Stimulated activated CD8-positive, alpha-beta memory T cell treated with anti-CD3 and anti-CD28 coated beads, Interleukin-7, amount 100 ng/mL, for 24 hours (primary cell): Measurements from ENCODE around the gene GPR108.
"Not testable (repeated sequence)": the region's sequence is repeated elsewhere in the genome, so short reads cannot be mapped to it uniquely, and the experiment has no call there.

Experiments
- DNase-seq: peaks from one replicate; pipeline ENCODE4 v3.0.0-alpha.2; 2020; ENCODE audit warnings: low read depth

GPR108 gene

DNA sequence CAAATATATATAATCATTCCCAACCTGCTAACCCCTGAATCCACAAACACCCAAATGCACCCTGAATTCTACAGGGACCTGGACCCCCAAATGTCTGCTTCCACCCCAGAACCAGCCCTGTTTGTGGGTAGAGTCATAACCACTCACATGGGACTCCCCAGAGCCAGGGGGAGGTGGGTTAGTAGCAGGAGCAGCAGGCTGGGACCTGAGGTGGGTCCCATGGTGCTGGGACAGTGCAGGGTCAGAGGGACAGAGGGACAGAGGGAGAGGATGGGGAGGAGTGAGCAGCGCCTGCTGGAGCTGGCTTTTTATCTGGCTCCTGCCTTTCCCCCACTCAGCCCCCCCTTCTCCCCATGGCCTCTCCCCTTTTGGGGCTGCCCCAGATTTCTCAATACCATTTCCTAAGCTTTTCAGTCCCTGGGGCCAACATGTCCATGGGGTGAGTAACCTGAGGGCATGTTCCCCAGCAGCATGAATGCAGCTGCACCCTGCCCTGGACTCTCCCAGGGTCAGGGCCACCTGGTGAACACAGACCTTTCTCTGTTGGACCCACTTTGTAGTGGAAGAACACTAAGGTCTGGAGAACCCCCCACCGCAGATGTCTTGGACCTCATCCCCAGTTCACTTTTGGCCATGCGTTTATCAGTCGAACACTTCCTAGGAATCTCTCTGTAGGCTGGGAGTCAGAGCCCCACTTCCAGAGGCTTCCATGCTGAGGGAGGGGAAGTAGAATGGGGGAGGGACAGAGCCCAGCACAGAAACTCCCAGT is 16.8 kb downstream of the GPR108 start, which contains the start of gene C3:
C3 (minus strand) TSS at position 282 of the 769 bp plus-strand sequence; CDS start at position 221, 61 bp downstream.
- DNase-seq = no peak

DNA sequence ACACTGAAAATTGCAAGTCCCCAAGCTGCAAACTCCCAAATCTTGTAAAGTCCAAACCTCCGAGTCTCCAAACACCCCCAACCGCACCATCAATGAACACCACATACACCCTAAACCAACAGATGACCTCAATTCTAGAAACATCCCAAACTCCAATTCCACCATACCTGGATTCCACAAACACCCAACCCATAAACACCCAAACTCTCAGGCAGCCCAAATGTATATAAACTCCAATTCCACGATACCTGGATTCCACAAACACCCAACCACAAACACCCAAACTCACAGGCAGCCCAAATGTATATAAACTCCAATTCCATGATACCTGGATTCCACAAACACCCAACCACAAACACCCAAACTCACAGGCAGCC is 17.4 kb downstream of the GPR108 start:
- no peak for DNase-seq

GRCh38 chr19:6719540-6719861 is 17.9 kb downstream of the GPR108 start:
- no peak for DNase-seq

GRCh38 chr19:6718741-6719539 is 18.4 kb downstream of the GPR108 start:
- no peak for DNase-seq

GRCh38 chr19:6718111-6718740 is 19.2 kb downstream of the GPR108 start:
- no peak for DNase-seq

DNA sequence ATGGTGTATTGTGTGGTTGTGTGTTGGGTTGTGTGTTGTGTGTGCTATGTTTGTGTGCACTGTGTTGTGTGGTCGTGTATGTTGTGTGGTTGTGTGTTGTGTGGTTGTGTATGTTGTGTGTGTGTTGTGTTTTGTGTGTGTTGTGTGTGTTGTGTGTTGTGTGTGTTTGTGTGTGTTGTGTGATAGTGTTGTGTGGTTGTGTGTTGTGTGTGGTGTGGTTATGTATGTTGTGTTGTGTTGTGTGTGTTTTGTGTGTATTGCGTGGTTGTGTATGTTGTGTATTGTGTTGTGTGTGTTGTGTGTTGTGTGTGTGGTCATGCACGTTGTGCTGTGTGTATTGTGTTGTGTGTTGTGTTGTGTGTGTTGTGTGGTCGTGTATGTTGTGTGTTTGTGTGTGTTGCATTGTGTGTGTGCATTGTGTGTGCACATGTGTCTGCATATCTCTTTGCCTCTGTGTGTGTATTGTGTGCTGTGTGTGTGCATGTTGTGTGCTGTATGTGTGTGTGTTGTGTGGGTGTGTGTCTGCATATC is 19.9 kb downstream of the GPR108 start:
- no peak for DNase-seq

DNA sequence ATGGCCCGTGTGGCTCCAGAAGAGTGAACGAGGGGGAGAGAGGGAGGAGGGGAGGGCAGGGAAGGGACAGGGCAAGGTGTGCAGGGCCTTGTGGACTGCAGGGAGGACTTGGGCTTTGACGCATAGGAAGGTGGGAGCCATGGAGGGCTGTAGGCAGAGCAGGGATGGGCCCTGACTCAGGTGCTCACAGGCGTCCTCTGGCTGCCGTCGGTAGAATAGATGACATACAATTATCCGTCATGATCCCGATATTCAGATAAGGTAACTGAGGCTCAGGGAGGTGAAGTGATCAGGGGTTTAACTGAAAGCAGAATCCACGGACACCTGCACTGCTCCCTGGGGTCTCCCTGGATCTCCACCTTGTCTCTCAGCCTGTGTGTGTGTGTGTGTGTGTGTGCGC is 20.3 kb downstream of the GPR108 start:
- no peak for DNase-seq

DNA sequence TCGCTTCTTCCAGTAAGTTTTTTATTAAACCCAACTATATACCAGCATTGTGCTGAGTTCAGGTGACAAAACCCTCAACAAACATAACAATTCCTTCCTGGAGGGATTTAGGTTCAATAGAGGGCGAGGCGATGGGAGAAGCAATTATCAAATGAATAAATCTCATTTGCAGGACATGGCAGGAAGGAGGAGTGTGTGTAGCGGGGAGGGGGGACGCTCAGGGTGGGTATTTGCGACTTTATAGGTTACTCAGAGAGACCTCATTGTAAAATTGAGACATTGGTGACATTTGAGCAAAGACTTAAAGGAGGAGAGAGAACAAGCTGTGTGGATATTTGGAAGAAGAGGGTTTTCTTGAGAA is 20.8 kb downstream of the GPR108 start:
- no peak for DNase-seq

DNA sequence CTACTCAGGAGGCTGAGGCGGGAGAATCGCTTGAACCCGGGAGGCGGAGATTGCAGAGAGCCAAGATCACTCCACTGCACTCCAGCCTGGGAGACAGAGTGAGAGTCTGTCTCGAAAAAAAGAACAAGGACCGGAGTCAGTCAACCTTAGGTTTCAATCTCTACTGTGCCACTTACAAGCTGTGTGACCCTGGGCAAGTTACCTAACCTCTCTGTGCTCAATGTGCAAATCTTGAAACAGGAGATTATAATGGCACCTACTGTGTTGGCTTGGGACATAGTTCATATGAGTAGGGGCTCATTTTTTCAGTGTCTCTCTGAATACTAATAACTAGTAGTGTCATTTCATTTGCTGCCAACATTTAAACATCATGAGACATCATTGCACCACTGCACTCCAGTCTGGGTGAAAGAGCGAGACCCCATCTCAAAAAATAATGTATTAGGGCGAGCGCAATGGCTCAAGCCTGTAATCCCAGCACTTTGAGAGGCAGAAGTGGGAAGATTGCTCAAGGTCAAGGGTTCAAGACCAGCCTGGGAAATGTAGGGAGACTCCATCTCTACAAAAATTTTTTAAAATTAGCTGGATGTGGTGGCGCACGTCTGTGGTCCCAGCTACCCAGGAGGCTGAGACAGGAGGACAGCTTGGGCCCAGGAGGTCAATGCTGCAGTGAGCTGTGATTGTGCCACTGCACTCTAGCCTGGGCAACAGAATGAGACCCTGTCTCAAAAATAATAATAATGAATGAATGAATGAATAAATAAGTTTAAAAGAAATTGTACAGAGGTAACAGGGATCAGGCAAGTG is 22.4 kb downstream of the GPR108 start:
- no peak for DNase-seq

- no peak for DNase-seq
Measured at GRCh38 chr19:6713773-6714692, 23.3 kb downstream of the GPR108 start.

GRCh38 chr19:6712692-6713670 is 24.4 kb downstream of the GPR108 start:
- DNase-seq = no peak

DNA sequence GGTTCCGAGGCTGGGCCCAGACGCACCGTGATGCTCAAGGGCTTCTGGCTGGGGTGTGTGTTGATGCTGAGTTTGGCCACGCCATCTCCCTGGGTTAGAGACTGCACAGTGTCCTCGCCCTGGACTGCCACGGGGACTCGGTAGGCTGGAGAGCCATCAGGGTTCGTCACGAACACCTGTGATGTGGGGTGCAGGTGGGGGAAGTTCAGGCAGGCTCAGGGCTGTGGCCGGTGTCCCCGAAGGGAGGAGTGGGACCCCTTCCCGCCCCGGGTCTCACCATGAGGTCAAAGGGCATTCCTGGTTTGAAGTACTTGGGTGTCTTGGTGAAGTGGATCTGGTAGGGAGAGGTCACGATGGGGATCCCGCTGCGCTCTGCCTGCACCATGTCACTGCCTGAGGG is 25.1 kb downstream of the GPR108 start:
- DNase-seq = no peak

DNA sequence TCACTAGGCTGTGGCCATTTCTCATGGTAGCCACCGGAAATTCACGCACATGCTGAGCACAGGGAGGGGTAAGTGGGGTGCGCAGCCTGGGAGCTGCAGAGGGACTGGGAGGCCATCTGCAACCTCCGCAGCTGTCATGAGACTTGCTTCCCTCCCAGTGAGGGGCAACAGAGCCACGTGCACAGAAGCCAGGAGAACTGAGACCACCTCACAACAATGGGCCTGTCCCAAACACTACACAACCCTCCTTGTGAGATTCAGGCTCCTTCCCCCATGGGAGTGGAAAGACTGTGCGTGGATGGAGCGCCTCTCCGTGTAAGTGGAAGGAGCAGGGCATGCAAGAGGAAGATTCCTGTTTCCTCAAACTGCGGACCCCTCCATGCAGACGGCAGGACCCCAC is 25.8 kb downstream of the GPR108 start:
- DNase-seq = no peak

GRCh38 chr19:6711078-6711361 is 26.4 kb downstream of the GPR108 start:
- no peak for DNase-seq

GRCh38 chr19:6710273-6711077 is 26.9 kb downstream of the GPR108 start:
- DNase-seq = no peak

GRCh38 chr19:6709549-6709948 is 27.8 kb downstream of the GPR108 start:
- no peak for DNase-seq

DNA sequence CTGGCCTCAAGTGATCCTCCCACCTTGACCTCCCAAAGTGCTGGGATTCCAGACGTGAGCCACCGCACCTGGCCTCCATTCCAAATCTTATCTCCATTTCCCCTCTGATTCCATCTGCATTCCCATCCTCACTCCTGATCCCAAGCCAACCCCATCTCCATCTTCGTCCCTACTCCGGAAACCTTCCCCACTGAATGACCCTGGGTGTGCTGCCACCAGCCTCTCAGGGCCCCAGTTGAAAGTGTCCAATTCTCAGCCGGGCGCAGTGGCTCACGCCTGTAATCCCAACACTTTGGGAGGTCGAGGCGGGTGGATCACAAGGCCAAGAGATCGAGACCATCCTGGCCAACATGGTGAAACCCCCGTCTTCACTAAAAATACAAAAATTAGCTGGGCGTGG is 28.5 kb downstream of the GPR108 start:
- not testable (repeated sequence) for DNase-seq

GRCh38 chr19:6708346-6708745 is 29.0 kb downstream of the GPR108 start:
- DNase-seq = no peak

DNA sequence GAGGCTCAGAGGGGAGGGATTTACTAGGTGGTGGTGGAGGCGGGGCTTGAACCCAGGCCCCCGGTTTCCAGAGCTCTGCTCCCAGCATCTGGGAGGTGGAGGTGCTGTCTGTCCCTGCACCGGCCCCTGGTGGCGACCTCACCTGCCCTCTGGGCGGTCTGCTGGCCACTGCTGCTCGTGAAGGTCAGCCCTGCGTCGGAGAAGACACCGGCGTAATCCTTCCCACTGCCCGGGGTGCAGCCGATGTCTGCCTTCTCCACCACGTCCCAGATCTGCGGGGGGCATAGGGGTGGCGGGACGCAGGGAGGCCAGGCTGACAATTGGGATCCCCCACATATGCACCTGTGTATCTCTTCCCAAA is 29.7 kb downstream of the GPR108 start:
- DNase-seq = no peak
